GM18498 (cell line): Measurements from ENCODE around the gene FAM193A.
"Not testable (repeated sequence)": the region's sequence is repeated elsewhere in the genome, so short reads cannot be mapped to it uniquely, and the experiment has no call there.

ENCODE experiments used
- ATAC-seq: cut with Tn5 transposase; IDR thresholded peaks from one replicate; pipeline ENCODE4 v1.9.1; 2021; ENCODE audit warnings: mild to moderate bottlenecking, moderate library complexity; ENCODE audit not compliant: unreplicated experiment

The FAM193A gene

DNA sequence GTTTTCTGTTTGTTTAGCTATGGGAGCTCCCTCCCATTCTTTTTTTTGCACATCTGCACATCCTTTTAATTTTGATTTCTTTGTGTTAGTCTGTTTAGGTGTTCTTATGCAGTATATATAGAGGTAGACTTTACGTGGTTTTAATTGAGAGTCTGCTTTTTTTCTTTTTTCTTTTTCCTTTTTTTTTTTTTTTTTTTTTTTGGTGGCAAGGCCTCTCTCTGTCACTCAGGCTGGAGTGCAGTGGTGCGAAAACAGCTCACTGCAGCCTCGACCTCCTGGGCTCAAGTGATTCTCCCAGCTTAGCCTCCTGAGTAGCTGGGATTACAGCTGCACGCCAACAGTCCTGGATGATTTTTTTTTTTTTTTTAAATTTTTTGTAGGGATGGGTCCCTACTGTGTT is 68.2 kb downstream of the FAM193A start:
- ATAC-seq, result no peak

DNA sequence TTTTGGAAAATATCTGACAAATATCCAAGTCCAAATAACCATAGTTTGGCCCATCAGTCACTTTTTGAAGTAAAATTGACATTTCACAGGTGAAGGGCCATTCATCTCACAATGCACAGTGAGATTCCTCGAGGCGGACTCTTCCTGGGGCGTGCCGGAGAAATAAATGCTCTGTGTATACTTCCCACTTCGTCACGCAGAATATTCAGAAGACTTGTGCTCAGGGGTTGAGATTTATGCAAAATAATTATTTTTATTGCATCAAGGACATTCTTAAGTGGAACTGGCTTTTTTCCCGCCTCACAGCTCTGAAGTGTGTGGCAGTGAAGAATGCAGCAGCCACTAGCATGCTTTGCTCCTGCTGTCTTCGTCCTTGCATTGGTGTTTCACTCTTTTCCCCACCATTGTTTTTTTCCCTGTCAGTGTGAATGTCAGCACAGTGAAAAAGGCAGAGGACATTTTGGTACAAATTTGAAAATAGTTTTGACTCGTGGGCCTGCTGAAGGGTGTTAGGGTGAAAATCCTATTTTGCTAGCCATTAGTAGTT is 70.6 kb downstream of the FAM193A start:
- no peak for ATAC-seq

DNA sequence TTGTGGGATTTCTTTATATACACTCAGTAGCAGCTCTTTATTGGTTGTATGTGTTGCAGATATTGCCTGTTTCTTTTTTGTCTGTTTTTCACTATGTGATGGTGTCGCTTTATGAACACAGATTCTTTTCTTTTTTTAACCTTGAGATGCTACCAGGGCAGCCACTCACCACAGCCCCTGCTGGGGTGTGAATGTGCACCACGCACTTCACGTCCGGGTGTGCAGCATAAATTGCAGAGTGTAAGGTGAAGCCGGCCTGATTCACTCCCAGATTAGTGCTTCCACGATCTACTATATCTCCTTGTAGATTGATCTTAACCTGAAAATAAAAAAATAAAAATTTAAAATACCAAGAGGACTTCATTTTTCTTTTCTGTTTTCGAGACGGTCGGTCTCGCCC is 71.4 kb downstream of the FAM193A start:
- ATAC-seq, result no peak

GRCh38 chr4:2608291-2608690 is 71.8 kb downstream of the FAM193A start:
- no peak for ATAC-seq

DNA sequence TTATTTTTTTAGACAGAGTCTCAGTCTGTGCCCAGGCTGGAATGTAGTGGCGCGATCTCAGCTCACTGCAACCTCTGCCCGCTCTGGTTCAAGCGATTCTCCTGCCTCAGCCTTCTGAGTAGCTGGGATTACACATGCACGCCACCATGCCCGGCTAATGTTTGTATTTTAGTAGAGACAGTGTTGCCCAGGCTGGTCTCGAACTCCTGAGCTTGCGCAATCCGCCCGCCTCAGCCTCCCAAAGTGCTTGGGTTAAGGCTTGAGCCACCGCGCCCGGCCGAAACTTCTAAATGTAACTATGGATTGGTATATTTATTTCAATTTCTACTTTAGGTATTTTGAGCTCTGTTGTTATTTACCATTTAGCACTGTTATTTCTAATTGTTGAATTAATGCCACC is 79.4 kb downstream of the FAM193A start:
- ATAC-seq, result no peak

DNA sequence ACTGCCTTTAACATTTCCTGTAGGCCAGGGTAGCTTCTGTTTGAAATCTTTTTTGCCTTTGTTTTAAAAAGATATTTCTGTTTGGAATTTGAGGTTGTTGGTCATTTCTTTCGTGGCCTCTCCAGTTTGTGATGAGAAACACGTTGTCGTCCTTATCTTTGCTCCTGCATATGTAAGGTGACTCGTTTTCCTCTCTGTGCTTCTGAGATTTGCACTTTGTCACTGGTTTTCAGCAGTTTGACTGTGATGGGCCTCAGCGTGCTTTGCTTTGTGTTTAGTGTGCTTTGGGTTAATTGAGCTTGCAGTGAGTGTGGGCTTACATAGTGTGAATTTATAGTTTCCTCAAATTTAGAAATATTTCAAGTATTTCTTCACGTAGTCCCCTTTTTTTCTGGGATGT is 81.5 kb downstream of the FAM193A start:
- ATAC-seq, result no peak

DNA sequence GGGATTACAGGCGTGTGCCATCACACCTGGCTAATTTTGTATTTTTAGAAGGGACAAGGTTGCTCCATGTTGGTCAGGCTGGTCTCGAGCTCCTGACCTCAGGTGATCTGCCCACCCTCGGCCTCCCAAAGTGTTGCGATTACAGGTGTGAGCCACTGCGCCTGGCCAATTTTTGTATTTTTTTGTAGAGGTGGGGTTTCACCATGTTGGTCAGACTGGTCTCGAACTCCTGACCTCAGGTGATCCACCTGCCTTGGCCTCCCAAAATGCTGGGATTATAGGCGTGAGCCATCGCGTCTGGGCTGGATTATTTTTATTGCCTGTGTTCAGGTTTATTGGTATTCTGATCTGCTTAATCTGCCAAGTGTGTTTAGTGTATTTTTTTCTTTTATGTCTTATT is 82.3 kb downstream of the FAM193A start:
- ATAC-seq, result not testable (repeated sequence)

DNA sequence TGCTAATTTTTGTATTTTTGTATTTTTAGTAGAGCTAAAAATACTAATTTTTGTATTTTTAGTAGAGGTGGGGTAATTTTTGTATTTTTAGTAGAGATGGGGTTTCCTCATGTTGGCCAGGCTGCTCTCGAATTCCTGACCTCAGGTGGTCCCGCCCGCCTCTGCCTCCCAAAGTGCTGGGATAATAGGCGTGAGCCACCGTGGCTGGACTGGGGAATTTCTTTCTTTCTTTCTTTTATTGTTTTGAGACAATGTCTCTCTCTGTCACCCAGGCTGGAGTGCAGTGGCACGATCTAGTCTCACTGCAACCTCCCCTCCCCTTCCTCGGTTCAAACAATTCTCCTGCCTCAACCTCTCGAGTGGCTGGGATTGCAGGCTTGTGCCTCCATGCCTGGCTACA is 83.0 kb downstream of the FAM193A start:
- no peak for ATAC-seq

DNA sequence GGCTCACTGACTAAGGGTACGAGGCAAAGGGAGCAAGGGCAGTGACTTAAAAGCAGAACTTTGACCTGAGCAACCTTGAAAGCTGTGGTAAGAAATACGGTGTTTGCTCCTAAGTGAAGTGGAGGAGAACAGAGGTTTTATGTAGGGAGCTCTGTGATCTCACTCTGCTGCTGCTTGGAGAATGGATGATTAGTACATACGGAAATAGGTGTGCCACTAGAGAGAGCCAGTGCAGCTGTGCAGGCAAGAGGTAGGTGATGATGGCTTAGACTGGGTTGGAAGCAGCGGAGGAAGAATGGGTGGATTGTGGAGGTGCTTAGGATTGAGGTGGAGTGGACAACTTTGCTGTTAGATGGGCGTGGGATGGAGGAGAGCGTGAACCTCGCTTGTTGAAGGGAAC is 85.0 kb downstream of the FAM193A start:
- no peak for ATAC-seq

- no peak for ATAC-seq
These were observed 87.0 kb downstream of the FAM193A start for GRCh38 chr4:2623442-2623841.

DNA sequence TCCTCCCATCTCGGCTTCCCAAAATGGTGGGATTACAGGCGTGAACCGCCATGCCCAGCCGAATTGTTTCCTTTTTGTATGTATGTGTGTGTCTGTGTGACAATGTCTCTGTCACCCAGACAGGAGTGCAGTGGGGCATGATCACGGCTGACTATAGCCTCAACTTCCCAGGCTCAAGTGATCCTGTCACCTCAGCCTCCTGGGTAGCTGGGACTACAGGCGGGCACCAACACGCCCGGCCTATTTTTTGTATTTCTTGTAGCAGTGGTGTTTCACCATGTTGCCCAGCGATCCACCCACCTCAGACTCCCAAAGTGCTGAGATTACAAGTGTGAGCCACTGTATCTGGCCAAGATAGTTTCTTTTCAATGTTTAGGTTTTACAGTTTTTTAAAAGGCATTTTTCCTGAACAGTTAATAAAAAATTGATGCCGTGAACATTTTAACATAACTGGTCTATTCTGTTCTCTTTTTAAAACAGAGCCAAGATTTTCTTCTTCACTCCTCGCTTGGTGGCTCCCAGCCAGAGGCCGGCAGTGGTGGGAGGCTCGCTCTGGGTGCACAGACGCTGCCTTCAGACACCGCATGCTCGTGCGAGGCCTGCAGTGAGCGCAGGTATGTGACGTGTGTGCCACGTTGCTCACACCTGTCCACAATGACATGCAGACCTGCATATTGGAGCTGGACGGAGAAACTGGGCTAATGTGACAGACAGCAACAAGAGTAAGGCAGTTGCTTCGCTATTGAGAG is 88.5 kb downstream of the FAM193A start:
- no peak for ATAC-seq

- ATAC-seq, result no peak
These were observed 89.8 kb downstream of the FAM193A start for GRCh38 chr4:2626231-2626630.

DNA sequence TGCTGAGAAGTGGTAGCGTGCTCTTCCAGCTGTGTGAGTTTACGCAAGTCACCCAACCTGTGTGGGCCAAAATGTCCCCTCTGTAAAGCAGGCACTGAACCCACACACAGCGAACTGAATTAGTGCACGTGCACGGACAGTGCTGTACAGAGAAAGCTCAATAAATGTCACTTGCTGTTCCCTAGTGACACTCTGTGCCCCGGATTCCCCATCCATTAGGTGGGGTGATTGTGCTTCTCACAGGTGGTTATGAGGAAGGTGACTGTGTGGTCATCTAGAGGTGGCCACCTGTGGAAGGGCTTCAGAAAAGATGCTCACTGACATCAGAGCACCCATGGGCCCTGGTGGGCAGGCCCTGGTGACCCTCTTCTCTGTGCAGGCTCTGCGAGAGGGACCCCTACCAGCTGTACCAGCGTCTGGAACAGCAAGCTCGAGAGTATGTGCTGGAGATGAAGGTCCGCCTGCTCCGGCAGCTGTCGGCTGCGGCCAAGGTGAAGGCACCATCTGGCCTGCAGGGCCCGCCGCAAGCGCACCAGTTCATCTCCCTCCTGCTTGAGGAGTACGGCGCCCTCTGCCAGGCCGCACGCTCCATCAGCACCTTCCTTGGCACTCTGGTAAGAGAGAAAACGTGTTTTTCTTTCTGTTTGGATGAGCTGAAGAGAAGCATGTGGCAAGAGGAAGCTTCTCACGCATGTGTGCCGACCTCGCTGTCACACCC is 94.3 kb downstream of the FAM193A start:
- ATAC-seq, result no peak

GRCh38 chr4:2634014-2634413 is 97.6 kb downstream of the FAM193A start:
- no peak for ATAC-seq

GRCh38 chr4:2636331-2636730 is 99.9 kb downstream of the FAM193A start:
- no peak for ATAC-seq

DNA sequence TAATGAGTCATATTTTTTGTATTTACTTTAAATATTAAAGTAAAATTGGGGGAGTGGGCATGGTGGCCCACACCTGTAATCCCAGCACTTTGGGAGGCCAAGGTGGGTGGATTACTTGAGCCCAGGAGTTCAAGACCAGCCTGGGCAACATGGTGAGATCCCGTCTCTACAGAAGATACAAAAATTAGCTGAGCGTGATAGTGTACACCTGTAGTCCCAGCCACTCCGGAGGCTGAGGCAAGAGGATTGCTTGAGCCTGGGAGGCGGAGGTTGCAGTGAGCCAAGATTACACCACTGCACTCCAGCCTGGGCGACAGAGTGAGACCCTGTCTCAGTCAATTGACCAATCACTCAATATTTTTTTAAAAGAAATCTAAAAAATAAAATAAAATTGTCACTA is 100.5 kb downstream of the FAM193A start:
- not testable (repeated sequence) for ATAC-seq

- ATAC-seq, result no peak
These were observed 101.6 kb downstream of the FAM193A start for GRCh38 chr4:2637956-2638552.

DNA sequence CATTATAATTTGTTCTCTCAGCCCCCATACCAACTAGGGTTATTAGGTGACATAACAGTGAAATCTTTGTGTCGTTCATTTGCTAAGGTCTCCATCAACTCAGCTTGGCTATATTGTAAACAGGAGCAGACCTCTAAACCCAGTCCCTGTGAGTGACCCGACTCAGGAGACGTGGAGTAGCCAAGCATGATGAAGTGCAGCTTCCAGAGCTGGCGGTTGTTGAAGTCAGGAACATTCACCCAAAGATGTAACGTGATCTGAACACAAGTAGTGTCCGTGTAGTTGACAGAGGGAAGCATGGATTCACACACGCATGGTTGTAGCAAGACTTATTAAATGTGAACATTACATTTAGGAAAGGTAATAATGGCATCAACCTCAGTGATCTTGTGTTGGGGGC is 102.3 kb downstream of the FAM193A start:
- ATAC-seq, result no peak

DNA sequence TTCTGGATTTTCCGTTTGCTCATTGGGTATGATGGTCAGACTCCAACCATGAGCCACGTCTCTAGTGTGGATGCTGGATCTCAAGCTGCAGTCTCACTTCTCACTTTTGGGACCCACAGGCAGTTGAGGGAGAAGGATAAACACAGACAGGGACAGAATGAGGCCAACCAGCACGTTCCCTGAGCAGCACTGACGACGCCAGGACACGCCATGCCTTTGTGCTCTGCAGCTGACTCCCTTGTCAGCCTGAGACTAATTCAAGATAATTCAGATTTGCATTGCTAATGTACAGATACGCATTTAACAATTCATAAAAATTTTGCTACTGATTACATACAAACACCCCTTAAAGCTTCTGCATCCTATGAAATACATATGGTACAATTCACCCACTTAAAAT is 106.5 kb downstream of the FAM193A start:
- ATAC-seq, result no peak

DNA sequence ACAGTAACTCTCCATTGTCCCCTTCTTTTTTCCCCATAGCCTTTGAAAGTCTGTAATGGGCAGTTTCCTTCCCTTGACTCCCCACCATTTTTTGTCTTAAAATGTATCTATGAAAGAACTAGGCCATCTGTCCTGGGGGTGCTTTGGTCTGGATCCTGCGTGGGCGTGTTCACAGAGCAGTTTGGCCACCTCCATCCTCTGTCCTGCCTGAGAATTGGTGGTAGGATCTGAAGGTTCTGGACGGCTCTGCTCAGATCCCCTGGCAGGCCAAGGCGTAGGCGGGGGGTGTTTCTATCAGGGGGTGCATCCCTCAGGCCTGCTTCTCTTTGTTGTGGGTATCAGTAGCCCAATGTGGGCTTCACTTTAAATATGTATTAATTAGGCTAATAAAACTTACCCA is 107.1 kb downstream of the FAM193A start:
- ATAC-seq, result no peak

DNA sequence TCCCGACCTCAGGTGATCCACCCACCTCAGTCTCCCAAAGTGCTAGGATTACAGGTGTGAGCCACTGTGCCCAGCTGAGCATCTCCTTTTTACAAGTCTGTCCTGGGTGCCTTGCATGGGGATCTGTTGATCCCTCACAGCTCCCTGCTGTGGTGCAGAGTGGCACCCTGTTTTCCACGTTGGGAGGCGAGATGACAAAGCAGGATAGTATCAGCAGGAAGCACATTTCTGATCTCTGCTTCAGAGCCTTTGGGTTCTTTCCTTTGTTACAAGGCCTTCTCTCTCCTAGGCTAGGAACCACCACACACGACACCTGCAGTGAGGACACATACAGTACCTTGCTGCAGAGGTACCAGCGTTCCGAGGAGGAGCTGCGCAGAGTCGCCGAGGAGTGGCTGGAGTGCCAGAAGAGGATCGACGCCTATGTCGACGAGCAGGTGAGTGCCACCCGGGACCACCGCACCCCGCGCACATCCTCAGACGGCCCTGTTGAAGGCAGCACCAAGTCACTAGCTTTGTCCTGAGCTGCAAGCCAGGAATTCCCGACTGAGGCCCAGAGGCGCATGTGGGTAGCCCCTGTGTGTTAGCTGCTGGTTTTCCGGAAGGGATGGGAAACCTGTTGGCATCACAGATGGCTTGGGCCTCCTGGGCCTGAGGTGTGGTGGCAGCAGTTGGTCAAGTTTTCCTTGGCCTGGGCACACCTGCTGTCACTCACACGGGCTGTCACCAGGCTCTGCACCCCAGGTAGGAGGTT is 110.1 kb downstream of the FAM193A start:
- no peak for ATAC-seq
